Esophagus squamous epithelium (tissue), 5 donors: ENCODE measurements around the gene SH3RF2. TPM values are rescaled to one million over a fixed set of nuclear protein-coding genes. Genes with fewer than 3 reads are reported as not detected.

Experiments used
- DNase-seq: peaks from one replicate; lab custom pipeline; 2025; lab: John Stamatoyannopoulos, UW
- H3K27ac ChIP-seq, 4 donors: fragments of 200-600 bp; sonication (generic); one replicate each; pipeline ENCODE4 v1.5.1; 2016 to 2019; ENCODE audit warnings: mild to moderate bottlenecking in 1 of 4
- H3K27me3 ChIP-seq, 4 donors: fragments of 200-600 bp; sonication (generic); 1 replicate in 3 of 4; 2 replicates in 1 of 4; pipeline versions ENCODE4 v1.5.1 to v1.6.0; 2017 to 2021; ENCODE audit warnings: antibody characterized with exemption in 1 of 4
- H3K36me3 ChIP-seq, 3 donors: fragments of 200-600 bp; sonication (generic); one replicate each; pipeline ENCODE4 v1.5.1; 2016 to 2019
- H3K4me1 ChIP-seq, 3 donors: fragments of 200-600 bp; sonication (generic); one replicate each; pipeline ENCODE4 v1.5.1; 2017 to 2019
- H3K4me3 ChIP-seq, 4 donors: fragments of 200-600 bp; sonication (generic); 1 replicate in 3 of 4; 2 replicates in 1 of 4; pipeline ENCODE4 v1.5.1; 2016 to 2019; ENCODE audit warnings: mild to moderate bottlenecking in 2 of 4, moderate library complexity in 1 of 4
- H3K9me3 ChIP-seq, 3 donors: fragments of 200-600 bp; sonication (generic); one replicate each; pipeline ENCODE4 v1.5.1; 2016 to 2019
- POLR2A ChIP-seq, 4 donors: fragments of 450-650 bp; IDR thresholded peaks; one replicate each; pipeline ENCODE4 v1.6.1; 2017; ENCODE audit warnings: antibody characterized with exemption in 4 of 4, mild to moderate bottlenecking in 4 of 4, moderate library complexity in 3 of 4
- WGBS, 2 donors: methylation state at CpG; one replicate each; pipeline ENCODE4 v1.1.5; 2018; 5-methylcytosine and 5-hydroxymethylcytosine counted together
- intact Hi-C: fragments of 100-400 bp; cut with DNase I; formaldehyde crosslinking; loops from one replicate; pipeline ENCODE4 v1.15.0; 2022
- total RNA-seq, 4 donors: library from RNA; depleted of rRNA; stranded (reverse); fragments of >200 nt; gene quantifications; one replicate each; pipeline ENCODE4 v1.1.0, GENCODE V29; 2016
- TF ChIP-seq, protein P1 (sequence below), 6 experiments: fragments of 450-650 bp in 4 of 6; fragments of 200-600 bp in 2 of 6; sonication (generic) in 2 of 6; IDR thresholded peaks; one replicate each; pipeline ENCODE4 v1.5.1; 2016 to 2019; ENCODE audit warnings: antibody characterized with exemption in 6 of 6, mild to moderate bottlenecking in 4 of 6, moderate library complexity in 4 of 6
- donor health status: DM: yes; HTN: yes; CAD: no.

SH3RF2 gene
- total RNA-seq, 4 donors from 2014 or later: 33.4 to 63.1 (median 59.1) TPM

DNA sequence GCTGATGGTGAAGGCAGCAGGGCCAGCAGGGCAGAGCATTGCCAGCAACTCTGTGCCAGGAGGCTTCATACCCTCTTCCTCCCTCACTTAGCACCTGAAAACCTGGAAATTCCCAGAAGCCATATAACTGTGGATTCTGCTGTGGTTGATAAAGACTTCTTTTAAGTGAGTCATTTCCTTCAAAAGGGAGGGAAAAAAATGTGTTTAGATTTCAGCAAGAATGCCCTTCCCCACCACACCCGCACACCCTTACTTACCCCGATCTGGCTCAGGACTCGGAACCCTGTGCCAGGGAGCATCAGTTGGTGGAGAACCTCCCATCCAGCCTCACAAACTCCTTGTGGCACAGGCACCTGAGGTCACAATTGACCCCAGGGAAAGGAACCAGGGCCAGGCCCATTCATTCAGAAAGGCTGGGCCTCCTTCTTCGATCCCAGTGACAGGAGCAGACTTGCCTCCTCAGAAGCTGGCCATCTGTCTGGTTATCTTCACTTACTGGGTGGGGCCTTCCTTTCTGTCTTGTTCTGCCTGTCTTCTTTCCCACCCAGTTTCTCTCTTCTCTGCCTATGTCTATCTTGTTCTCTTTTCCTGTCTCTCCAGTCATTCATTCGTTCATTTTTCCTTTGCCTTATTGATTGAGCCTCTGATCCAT lies 106.4 kb downstream of the SH3RF2 start:
- no peaks in the 10 kb centered on the region for H3K27me3 ChIP-seq
- intact Hi-C loops: no loop called here
- H3K4me1 ChIP-seq: peaks cover 17 to 50% (median 17%) of the 10 kb centered on the region in 3 donors
- H3K9me3 ChIP-seq: no peaks in the 10 kb centered on the region
- TF ChIP-seq POLR2A (IDR thresholded peaks at IDR 0.05): no peak
- TF ChIP-seq, protein P1, sequence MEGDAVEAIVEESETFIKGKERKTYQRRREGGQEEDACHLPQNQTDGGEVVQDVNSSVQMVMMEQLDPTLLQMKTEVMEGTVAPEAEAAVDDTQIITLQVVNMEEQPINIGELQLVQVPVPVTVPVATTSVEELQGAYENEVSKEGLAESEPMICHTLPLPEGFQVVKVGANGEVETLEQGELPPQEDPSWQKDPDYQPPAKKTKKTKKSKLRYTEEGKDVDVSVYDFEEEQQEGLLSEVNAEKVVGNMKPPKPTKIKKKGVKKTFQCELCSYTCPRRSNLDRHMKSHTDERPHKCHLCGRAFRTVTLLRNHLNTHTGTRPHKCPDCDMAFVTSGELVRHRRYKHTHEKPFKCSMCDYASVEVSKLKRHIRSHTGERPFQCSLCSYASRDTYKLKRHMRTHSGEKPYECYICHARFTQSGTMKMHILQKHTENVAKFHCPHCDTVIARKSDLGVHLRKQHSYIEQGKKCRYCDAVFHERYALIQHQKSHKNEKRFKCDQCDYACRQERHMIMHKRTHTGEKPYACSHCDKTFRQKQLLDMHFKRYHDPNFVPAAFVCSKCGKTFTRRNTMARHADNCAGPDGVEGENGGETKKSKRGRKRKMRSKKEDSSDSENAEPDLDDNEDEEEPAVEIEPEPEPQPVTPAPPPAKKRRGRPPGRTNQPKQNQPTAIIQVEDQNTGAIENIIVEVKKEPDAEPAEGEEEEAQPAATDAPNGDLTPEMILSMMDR (IDR thresholded peaks at IDR 0.05): no peak
- H3K36me3 ChIP-seq: no peaks in the 10 kb centered on the region
- no peak for DNase-seq
- WGBS, 2 donors: 32 to 46% methylated on average over 5 of the region's 5 CpGs
- no peak overlapping the region for H3K4me3 ChIP-seq
- peak overlapping the region; percentile 72 to 86 (median 76) for H3K27ac ChIP-seq

DNA sequence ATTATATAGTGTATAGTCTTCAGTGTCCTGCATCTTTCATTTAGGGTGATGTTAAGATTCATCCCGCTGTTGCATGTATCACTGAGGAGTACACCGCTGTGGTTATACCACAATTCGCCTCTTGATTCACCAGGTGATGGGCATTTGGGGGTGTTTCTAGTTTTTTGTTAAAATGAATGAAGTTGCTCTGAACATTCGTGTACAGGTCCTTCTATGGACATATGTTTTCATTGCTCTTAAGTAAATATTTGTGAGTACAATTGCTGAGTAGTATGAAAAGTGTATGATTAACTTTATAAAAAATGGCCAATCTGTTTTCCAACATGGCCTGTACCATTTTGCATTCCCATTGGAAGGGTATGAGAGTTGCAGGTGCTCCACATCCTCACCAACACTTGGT lies 107.3 kb downstream of the SH3RF2 start:
- WGBS, 2 donors: 83 to 87% methylated on average over 4 of the region's 4 CpGs
- TF ChIP-seq, protein P1 (IDR thresholded peaks at IDR 0.05): no peak
- TF ChIP-seq POLR2A (IDR thresholded peaks at IDR 0.05): no peak

DNA sequence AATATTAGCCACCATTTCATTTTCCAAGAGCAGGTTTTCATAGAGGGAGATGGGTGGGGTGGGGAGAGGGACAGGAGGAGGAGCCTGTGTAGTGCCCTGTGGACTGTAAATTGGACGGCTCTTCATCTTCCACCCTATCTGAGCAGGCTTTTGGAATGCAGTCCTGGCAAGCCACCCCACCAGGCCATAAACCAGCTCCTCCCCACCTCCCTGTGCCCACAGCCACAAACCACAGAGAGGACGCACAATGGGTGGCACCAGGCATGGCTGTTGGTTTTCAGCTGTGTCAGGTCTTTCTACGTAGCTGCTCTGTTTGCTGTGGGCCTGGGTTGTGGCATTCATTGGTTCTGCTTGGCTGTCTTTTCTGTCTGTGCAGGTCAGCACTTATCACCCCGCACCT lies 111.0 kb downstream of the SH3RF2 start:
- Histone ChIP-seq H3K4me1 (peaks cover 4 to 26% (median 5%) of the 10 kb centered on the region in 3 donors), H3K27me3 (no peaks in the 10 kb centered on the region), H3K36me3 (peaks cover 0 to 39% (median 0%) of the 10 kb centered on the region in 3 donors), H3K4me3 (no peak overlapping the region), H3K27ac (peak overlapping the region in 2 of 4 donors; percentile 9 to 58), H3K9me3 (no peaks in the 10 kb centered on the region)
- DNase-seq: no peak
- intact Hi-C loops: no loop called here
- TF ChIP-seq, protein P1 (IDR thresholded peaks at IDR 0.05): no peak
- no peak for TF ChIP-seq POLR2A (IDR thresholded peaks at IDR 0.05)
- 68 to 70% methylated on average over 3 to 4 of the region's 4 CpGs for WGBS, 2 donors

More for the DNA sequence above, 107.3 kb downstream of the SH3RF2 start:
- H3K27me3 ChIP-seq: no peaks in the 10 kb centered on the region
- intact Hi-C loops: no loop called here
- peaks cover 17 to 51% (median 17%) of the 10 kb centered on the region in 3 donors for H3K4me1 ChIP-seq
- H3K36me3 ChIP-seq: peaks cover 0 to 3% (median 0%) of the 10 kb centered on the region in 3 donors
- no peaks in the 10 kb centered on the region for H3K9me3 ChIP-seq
- DNase-seq: no peak
- peak overlapping the region in 2 of 4 donors; percentile 74 to 86 for H3K27ac ChIP-seq
- H3K4me3 ChIP-seq: no peak overlapping the region

DNA sequence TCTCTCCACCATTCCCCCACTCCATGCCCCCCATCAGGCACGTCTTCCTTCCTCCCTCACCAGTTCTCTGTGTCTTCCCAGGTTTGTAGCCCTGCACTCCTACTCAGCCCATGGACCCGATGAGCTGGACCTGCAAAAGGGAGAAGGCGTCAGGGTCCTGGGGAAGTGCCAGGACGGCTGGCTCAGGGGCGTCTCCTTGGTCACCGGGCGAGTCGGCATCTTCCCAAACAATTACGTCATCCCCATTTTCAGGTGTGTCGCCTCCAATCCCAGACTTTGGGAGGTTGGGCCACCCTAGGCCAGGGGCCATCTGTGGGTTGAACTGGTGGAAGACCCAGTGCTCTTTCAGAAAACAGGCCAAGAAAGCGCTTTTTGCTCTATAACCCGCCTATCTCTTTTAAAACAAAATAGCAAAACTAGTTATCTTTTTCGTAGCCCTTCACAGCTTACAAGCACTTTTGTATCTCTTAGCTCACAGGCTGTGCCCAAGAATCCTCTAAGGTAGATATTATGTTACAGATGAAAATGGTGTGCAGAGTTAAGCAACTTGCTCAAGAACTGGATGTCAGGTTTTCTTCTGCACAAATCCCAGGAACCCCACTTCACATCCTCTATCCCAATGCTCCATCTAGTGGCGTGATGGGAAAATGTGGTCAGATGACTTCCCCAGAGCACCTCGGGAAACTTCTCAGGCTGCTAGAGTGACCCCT lies 112.8 kb downstream of the SH3RF2 start:
- Histone ChIP-seq H3K36me3 (peaks cover 0 to 56% (median 0%) of the 10 kb centered on the region in 3 donors), H3K27ac (peak overlapping the region in 3 of 4 donors; percentile 6 to 32 (median 31)), H3K4me3 (no peak overlapping the region), H3K27me3 (no peaks in the 10 kb centered on the region), H3K9me3 (no peaks in the 10 kb centered on the region), H3K4me1 (peaks cover 0 to 16% (median 3%) of the 10 kb centered on the region in 3 donors)
- intact Hi-C loops: no loop called here
- no peak for DNase-seq
- TF ChIP-seq, protein P1 (IDR thresholded peaks at IDR 0.05): peak in 5 of 6 experiments; percentile 41 to 74 (median 66)
- TF ChIP-seq POLR2A (IDR thresholded peaks at IDR 0.05): no peak
- 62 to 70% methylated on average over 14 to 15 of the region's 15 CpGs for WGBS, 2 donors

DNA sequence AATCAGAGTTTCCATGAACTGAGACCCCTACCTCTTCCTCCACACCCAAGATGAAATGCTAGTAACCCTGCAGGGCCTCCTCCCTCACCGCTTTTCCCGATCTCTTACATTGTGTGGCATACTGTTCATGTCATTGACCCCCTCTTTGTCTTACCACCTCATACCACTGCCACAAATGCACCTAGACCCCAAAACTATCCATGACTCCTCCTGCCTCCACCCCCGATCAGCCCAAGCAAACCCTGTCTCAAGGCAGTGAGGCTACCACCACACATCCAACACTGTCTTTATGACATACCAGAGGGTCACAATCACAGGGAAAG lies 113.3 kb downstream of the SH3RF2 start:
- Histone ChIP-seq H3K4me3 (no peak overlapping the region), H3K9me3 (no peaks in the 10 kb centered on the region), H3K27me3 (no peaks in the 10 kb centered on the region), H3K4me1 (peaks cover 0 to 16% (median 3%) of the 10 kb centered on the region in 3 donors), H3K36me3 (peaks cover 0 to 61% (median 0%) of the 10 kb centered on the region in 3 donors), H3K27ac (no peak overlapping the region)
- DNase-seq: no peak
- TF ChIP-seq, protein P1 (IDR thresholded peaks at IDR 0.05): no peak
- TF ChIP-seq POLR2A (IDR thresholded peaks at IDR 0.05): no peak
- intact Hi-C loops: no loop called here
- WGBS, 2 donors: 79 to 81% methylated on average over 3 of the region's 3 CpGs
